ENCODE results near the gene RFT1.

GRCh38 chr3:53145713-53146080, 15.5 kb upstream of the RFT1 start:
- TF ChIP-seq, protein P1, sequence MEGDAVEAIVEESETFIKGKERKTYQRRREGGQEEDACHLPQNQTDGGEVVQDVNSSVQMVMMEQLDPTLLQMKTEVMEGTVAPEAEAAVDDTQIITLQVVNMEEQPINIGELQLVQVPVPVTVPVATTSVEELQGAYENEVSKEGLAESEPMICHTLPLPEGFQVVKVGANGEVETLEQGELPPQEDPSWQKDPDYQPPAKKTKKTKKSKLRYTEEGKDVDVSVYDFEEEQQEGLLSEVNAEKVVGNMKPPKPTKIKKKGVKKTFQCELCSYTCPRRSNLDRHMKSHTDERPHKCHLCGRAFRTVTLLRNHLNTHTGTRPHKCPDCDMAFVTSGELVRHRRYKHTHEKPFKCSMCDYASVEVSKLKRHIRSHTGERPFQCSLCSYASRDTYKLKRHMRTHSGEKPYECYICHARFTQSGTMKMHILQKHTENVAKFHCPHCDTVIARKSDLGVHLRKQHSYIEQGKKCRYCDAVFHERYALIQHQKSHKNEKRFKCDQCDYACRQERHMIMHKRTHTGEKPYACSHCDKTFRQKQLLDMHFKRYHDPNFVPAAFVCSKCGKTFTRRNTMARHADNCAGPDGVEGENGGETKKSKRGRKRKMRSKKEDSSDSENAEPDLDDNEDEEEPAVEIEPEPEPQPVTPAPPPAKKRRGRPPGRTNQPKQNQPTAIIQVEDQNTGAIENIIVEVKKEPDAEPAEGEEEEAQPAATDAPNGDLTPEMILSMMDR (IDR thresholded peaks at IDR 0.05) = no peak
- no peak for TF ChIP-seq POLR2A (IDR thresholded peaks at IDR 0.05)

All from uterus (tissue), 2 donors.